HG02943 (cell line): Measurements from ENCODE around the gene ITGA11.

Experiments used
- ATAC-seq: cut with Tn5 transposase; IDR thresholded peaks from one replicate; pipeline ENCODE4 v1.9.1; 2021; ENCODE audit warnings: mild to moderate bottlenecking, low read depth, moderate library complexity; ENCODE audit not compliant: unreplicated experiment

Gene ITGA11

DNA sequence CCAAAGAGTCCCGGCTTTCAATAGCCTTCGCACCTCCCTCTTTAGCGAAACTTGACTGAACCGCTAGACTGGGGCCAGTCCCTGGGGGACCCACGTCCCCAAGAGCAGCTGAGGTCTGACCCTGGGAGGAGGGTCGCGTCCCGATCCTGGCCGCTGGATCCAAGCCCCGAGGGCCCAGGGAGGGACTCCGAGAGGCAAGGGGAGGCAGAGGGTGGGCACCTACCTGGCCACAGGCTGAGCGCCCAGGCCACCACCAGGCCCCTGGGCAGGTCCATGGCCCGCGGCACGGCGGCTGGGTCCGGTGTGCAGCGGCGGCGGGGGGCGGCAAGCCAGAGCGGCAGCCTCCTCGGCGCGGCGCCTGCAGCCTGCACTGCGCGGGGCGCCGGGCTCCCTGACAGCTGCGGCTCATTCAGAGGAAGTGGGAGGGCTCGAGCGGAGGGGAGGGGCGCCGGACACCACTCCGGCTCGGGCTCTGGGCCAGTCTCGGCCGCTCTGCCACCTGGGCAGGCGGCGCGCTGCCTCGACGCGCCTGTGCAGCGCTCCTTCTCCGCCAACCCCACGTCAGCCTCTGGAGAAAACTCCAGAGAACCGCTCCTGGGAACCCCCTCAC is at the start of gene ITGA11:
Gene ITGA11 (minus strand): TSS at position 372 of the 610 bp plus-strand sequence. CDS start 97 bp downstream, at position 275.
- no peak for ATAC-seq

DNA sequence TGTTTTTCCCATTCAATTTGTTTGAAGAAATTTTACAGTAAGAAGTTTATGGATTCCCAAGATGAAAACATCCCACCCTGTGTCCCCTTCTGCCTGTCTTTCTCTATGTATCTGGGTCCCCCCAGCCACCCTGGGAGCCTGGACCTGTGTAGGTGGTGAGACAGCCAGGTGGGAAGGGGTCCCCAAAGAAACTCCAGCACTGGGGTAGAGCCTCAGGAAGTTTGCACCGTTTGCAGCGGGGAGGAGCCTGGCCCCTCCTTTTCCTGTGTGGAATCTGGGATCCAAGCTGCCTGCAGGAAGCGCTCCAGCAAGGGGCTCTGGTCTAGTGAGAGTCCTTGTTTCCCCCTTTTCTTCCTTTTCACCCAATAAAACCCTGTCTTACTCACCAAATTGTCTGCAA is 49.4 kb upstream of the ITGA11 start:
- ATAC-seq: no peak

GRCh38 chr15:68480296-68480695 is 48.3 kb upstream of the ITGA11 start:
- no peak for ATAC-seq

DNA sequence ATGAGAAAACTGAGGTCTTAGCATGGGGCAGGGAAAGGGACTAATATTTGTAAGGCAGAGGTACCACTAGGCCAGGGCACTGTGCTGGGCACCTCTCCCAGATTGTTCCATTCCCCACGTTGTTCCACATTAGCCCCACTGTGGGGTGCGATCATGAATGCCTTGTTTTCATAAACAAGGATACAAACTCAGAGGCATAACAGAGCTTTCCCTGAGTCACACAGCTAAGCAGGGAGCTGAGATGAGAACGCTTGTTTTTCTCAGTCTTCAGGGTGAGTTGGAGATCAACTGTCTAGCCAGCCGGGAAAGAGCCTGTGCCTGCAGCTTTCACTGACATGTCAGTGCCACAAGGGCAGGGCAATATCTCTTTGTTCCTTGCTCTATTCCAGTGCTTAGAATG is 47.9 kb upstream of the ITGA11 start:
- ATAC-seq: no peak

DNA sequence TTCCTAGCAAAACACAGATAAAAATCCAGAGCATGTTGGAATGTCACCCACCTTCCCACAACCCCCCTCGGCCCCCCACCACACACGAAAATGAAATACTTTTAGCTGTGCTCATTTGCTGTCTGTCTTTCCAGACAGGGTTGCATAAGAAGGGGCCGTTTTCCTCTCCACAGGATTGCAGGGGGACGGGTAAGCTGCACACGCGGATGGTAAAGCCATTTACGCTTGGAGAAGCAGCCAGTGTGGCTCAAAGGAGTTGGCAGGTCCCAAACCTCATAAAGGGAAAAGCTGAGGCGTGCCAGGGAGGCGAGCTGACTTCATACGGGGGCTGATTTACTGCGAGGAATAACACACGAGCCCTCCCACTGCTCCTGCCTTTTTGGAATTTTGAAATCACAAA is 47.4 kb upstream of the ITGA11 start:
- ATAC-seq: no peak

DNA sequence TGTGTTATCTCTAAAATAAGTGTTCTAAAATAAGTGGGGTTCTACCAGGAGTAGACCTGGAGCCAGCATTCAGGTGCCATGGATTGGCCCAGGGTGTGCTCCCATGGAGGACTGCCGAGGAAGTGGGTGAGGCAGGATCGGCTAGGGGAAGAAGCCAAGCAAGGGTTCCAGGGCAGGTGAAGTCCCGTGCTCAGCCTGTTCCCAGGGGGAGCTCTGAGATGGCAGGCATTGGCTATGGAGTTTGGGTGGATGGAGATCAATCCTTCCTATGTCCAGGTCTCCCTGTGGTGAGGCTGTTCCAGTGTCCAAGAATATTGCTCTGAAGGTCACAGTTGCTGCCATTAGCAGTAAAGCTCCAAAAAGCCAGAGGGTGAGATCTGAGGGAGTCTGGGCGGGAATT is 46.9 kb upstream of the ITGA11 start:
- ATAC-seq: no peak

DNA sequence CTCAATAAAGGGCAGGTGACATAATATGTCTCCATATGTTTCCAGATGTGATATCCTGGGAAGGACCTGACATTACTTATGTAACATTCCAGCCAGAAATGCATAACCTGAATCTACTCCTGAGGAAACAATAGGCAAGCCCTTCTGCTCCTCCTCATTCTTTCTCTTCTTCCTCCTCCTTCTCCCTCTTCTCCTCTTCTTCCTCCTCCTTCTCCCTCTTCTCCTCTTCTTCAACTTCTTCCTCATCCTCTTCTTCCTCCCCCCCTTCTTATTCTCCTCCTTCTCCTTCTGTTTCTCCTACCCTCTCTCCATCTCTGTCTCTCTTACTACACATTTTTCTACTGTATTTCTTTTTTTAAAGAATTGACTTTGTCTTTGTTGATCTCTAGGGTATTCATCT is 43.5 kb upstream of the ITGA11 start:
- no peak for ATAC-seq

DNA sequence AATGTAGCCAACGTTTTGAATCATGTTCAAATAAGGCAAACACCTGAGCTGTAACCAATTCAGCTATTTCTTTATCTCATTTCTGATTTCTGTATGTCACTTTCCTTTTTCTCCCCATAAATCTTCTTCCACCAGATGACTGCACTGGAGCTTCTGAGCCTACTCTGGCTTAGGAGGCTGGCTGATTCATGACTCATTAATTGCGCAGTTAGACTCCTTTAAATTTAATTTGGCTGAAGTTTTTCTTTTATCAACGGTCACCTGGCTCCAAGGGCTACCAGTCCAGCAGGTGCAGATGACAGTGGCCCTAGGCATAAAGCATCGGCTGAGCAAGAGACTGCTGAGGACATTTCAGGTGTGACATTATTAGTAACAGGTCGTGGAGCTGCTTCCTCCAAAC is 39.6 kb upstream of the ITGA11 start:
- no peak for ATAC-seq

GRCh38 chr15:68470976-68471375 is 39.0 kb upstream of the ITGA11 start:
- ATAC-seq: no peak

DNA sequence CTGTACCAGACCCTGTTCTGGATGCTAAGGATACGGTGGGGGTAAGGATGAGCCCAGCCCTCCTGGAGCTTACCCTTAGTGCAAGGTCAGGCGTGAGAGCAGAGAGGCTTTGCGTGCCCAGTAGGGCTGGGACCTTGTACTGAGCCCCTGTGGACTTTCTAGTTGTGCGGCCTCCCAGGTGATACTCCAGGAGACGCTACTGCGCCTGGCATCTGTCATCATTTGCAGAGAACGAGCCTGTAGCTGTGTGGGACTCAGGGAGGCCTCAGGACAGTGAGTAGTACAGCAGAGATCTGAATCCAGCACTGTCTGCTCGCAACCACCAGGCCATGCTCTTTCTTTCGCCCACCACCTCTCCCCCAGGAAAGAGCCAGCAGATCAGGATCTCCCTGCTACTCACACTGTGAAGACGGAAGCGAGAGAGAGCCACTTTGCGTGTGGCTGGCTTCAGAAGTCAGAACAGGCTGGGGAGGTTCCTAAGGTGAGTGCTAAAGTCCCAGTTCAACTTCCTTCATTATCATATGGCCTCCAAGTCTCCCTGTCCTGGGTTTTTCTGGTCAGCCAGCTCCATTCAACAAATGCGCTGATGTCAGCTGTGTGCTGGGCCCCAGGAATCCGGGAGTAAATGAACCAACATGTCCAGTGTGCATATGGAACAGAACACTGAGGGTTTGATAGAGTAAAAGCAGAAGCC is 38.2 kb upstream of the ITGA11 start:
- no peak for ATAC-seq

DNA sequence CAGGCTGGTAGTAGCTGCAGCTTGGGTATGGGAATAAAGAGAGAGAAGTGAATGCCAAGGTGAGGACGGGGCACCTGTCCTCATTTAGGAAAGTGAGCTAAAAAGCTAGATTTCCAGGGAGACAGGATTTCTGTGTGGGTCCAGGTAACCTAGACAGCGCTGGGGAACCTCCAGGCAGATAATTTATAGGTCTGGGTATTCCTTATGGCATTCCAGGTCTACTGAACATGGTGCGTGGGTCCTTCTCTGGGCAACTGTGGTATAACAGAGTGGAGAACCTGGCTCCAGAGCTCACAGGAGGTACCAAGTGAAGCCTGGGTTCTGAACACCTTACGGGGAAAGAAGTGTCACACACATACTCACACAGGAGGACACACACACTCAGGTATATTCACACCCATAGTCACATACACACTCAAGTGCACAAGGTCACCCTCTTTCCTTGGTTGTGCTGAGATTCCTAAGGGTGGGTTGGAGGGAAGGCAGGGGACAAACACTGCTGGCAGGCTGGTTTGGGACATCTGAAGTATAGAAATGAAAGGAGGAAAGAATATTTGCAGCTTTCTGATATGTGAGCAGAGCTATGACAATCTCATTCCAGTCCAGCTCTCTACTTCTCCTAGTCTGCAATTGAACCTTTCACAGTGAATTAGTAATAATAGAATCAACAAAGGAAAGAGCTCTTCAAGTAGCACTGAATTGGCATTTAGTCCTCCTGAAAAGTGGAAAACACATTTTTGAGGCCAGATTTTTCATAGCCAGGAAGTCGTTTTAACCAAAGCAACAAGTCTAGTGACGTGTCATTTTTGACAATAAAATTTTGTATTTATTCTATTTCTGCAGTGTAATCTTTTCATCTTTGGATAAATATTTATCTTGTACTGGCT is 37.4 kb upstream of the ITGA11 start:
- no peak for ATAC-seq

- ATAC-seq: no peak
Observed at GRCh38 chr15:68466876-68467275, 34.9 kb upstream of the ITGA11 start.

GRCh38 chr15:68465861-68466560 is 34.0 kb upstream of the ITGA11 start:
- no peak for ATAC-seq

GRCh38 chr15:68464448-68465090 is 32.6 kb upstream of the ITGA11 start:
- no peak for ATAC-seq

DNA sequence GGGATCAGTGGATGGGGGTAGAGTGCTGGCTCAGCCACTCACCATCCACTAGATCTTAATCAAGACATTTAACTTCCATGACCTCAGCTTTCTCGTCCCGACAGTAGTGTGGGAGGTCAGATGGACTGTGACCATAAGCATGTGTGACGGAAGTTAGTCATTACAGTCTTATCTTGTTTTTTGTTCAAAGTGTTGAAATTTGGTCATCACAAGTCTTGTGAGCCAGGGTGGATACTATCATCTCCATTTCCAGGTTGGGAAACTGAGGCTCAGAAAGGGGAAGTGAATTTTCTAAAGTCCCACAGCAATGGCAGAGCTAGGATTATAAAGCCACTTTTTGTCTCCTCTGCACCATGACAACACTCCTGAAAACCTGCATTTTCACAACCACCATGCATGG is 32.0 kb upstream of the ITGA11 start:
- ATAC-seq: no peak

DNA sequence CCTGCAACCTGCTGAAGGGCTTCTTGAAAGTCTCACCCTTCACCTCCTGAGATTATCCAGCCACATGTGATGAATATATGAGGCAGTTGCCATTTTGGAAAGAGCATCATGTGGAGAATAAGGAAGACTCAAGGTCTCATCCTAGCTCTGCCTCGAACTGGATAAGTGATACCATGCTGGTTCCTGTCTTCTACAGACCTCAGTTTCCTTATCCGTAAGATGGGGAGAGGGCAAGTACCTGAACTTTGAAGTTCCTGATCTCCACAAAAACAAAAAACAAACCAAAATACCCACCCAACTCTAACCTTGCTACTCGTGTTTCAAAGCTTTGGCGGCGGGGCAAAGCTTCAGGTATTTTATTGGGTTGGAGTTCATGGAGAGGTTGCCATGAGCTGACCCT is 31.5 kb upstream of the ITGA11 start:
- ATAC-seq: no peak

- no peak for ATAC-seq
Observed at GRCh38 chr15:68460166-68460565, 28.2 kb upstream of the ITGA11 start.

- no peak for ATAC-seq
Observed at GRCh38 chr15:68450192-68450591, 18.2 kb upstream of the ITGA11 start.

DNA sequence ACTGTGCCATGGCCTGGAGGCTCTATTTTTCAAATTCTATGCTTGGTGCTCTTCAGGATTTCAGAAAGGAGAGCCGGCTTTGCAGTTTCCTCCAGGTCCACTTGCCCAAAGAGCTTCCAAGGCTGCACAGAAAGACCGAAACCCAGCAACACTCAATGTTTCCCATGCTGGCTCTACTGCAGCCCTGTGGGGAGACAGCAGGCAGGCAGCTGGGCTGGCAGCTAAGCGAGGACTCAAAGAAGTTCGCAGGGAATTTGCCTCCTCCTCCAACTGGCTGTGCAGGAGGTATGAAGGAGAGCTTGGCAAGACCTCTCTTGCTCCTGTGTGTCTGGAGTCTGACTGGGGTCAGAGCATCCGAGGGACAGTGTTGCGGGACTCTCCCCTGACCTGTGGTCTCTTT is 17.4 kb upstream of the ITGA11 start:
- ATAC-seq: no peak

DNA sequence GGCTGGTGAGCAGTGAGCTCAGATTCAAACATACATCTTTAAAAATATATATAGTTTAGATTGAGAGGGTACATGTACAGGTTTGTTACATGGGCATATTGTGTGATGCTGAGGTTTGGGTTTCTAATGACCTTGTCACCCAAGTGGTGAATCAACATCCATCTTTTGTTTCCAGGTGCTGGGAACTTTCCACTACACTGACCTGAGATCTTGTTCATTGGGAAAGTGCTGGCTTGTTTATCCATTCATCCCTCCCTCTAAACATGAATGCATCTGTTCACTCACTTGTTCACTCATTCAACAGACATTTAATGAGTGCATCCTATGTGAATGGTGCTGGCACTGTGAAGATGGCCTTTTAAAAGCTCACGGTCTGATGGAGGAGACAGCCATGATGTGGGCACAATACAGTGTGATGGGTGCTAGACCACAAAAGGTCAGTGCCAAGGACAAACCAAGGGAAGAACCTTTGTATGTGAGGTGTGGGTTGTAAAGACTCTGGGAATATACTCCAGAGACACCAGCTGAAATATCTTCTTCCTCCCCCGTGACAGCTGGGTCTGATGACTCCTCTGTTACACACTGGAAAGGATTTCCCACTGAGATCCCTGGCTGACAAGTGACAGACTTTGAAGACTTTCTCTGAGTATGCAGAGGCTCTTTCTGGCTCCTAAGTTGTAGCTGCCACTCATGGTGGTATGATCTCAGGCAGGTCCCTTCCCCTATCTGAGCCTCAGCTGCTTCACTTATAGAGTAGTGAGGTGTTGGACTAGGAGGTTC is 16.2 kb upstream of the ITGA11 start:
- ATAC-seq: no peak
